Stimulated activated CD8-positive, alpha-beta memory T cell treated with anti-CD3 and anti-CD28 coated beads, Interleukin-4, amount 100 ng/mL, for 48 hours (primary cell): ENCODE results near the gene CSAG1.
"Not testable (repeated sequence)": the region's sequence is repeated elsewhere in the genome, so short reads cannot be mapped to it uniquely, and the experiment has no call there.

Source experiments
- DNase-seq: peaks from one replicate; pipeline ENCODE4 v3.0.0-alpha.2; 2020

CSAG1 gene

GRCh38 chrX:152733261-152733975 is at the start of gene CSAG1, which contains the start of gene MAGEA12:
Gene CSAG1, minus strand, starts transcription at chrX:152733721. Its CDS starts 1,261 bp downstream, at chrX:152732460.
Gene MAGEA12, plus strand, starts transcription at chrX:152733757. Its CDS starts 2,405 bp downstream, at chrX:152736162.
- no peak for DNase-seq

GRCh38 chrX:152769549-152770289 is 36.2 kb upstream of the CSAG1 start, which contains the start of gene MAGEA6:
Gene MAGEA6, minus strand, starts transcription at chrX:152769689. Its CDS starts 2,039 bp downstream, at chrX:152767650.
- not testable (repeated sequence) for DNase-seq

- DNase-seq: not testable (repeated sequence)
Observed at GRCh38 chrX:152766562-152766961, 33.0 kb upstream of the CSAG1 start.

- DNase-seq: not testable (repeated sequence)
Observed at GRCh38 chrX:152761582-152761981, 28.1 kb upstream of the CSAG1 start.

GRCh38 chrX:152759544-152759943 is 26.0 kb upstream of the CSAG1 start:
- DNase-seq: not testable (repeated sequence)

- DNase-seq: not testable (repeated sequence)
Observed at GRCh38 chrX:152758918-152759317, 25.4 kb upstream of the CSAG1 start, which contains the start of gene CSAG3. Gene CSAG3, plus strand, starts transcription at chrX:152759218.

- not testable (repeated sequence) for DNase-seq
Observed at GRCh38 chrX:152754871-152755270, 21.4 kb upstream of the CSAG1 start.

- not testable (repeated sequence) for DNase-seq
Observed at GRCh38 chrX:152753686-152754650, 20.4 kb upstream of the CSAG1 start, which contains the start of gene MAGEA2. Gene MAGEA2, minus strand, starts transcription at chrX:152753842. Its CDS starts 2,479 bp downstream, at chrX:152751363.

GRCh38 chrX:152738560-152738959 is 5.0 kb upstream of the CSAG1 start:
- DNase-seq: no peak

- DNase-seq: not testable (repeated sequence)
Observed at GRCh38 chrX:152736528-152736927, 3.0 kb upstream of the CSAG1 start.

- no peak for DNase-seq
Observed at GRCh38 chrX:152735860-152736511, 2.5 kb upstream of the CSAG1 start.

GRCh38 chrX:152735101-152735500 is 1.6 kb upstream of the CSAG1 start:
- no peak for DNase-seq

GRCh38 chrX:152734143-152734858 is 780 bp upstream of the CSAG1 start:
- not testable (repeated sequence) for DNase-seq

GRCh38 chrX:152725409-152725808 is 8.1 kb downstream of the CSAG1 start:
- no peak for DNase-seq

- not testable (repeated sequence) for DNase-seq
Observed at GRCh38 chrX:152713815-152714787, 19.4 kb downstream of the CSAG1 start, which contains the start of gene MAGEA2B. Gene MAGEA2B, plus strand, starts transcription at chrX:152714628. Its CDS starts 2,479 bp downstream, at chrX:152717107.

GRCh38 chrX:152713195-152713594 is 20.3 kb downstream of the CSAG1 start:
- not testable (repeated sequence) for DNase-seq

GRCh38 chrX:152709173-152709572 is 24.3 kb downstream of the CSAG1 start, which contains the start of gene CSAG2:
Gene CSAG2, minus strand, starts transcription at chrX:152709273. Its CDS starts 161 bp downstream, at chrX:152709112.
- DNase-seq: not testable (repeated sequence)

- DNase-seq: not testable (repeated sequence)
Observed at GRCh38 chrX:152706500-152706899, 27.0 kb downstream of the CSAG1 start.

- DNase-seq: not testable (repeated sequence)
Observed at GRCh38 chrX:152700390-152700789, 33.1 kb downstream of the CSAG1 start.
